ENCODE measurements around the gene KLHDC8B.

The KLHDC8B gene

GRCh38 chr3:49161197-49161596, 10.2 kb upstream of the KLHDC8B start:
- DNase-seq, result no peak

GRCh38 chr3:49161808-49162530, 9.4 kb upstream of the KLHDC8B start:
- no peak for DNase-seq

DNA sequence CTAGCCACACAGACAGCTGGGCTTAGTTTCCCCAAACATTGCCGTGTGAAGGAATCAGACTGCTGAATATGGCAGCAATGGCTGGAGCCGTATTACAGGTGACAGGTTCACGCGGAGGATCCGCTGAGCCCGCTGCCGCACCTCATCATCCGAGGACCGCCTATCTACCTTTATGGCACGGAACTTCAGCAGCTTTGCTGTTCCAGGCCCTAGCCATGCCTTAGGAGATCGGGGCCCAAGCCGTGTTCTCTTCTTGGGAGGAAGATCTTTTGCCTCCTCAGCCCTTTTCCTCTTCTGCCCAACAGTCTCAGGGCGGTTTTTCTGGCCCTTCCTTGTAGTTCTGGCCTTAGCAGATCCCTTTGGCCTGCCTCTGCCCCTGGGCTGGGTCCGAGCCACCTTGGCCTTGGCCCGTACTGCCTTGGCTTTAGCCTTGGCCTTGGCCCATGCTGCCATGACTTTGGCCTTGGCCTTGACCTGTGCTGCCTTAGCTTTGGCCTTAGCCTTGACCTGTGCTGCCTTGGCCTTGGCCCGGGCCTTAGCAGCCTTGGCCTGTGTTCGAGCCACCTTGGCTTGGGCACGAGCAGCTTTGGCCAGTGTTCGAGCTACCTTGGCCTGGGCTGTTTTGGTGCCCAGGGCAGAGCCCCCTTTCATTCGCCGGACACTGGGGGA, 8.5 kb upstream of the KLHDC8B start:
- no peak for DNase-seq

DNA sequence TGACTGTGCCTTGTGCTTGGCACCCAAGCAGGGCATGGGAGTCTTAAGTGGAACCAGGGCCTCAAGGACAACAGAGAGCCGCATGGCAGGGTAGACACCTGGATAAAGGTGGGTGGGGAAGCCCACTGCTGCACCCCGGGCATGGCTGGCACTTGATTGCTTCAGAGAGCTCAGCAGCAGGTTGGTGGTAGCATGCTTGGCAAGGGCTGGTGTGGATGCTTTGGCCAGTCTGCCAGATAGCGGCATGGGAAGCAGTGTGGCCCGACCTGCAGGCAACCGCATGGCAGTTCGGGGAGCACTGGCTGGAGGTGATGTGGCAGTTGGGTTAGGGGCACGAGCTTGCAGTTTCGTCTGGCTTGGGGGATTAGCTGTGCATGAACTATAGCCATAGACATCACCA, 7.8 kb upstream of the KLHDC8B start:
- DNase-seq, result no peak

DNA sequence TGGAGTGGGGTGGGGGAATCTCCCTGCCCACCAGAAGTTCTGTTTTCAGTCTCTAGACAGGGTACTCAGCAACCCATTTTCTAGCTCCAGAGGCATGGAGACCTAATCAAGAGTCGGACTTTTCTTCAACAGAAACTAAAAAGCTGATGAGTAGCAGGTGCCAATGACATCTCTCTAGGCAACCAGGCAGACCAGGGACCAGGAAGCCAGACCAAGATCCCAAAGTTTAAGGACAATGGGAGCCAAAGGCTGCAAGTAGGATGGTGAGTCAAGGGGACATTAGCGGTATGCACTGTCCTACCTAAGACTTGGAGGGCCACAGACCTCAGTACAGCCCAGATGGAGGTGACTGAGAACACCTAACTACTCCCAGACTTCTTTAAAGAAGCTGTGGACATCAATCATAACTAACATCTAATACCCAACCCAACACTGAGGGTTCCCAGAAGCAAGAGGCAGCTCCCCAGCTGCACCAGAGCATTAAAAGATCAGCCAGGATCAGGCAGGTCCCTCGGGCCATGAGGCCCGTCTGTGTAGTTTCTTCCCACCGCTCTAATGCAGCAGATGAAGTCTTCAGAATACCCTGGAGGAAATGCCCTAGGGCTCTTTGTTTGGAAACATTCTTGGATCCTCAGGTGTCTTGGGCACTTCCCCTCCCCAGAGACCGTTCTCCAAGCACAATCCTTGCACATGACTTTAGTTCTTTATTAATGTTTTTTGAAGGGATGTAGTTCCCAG, 6.2 kb upstream of the KLHDC8B start:
- peak; percentile 67 for DNase-seq

DNA sequence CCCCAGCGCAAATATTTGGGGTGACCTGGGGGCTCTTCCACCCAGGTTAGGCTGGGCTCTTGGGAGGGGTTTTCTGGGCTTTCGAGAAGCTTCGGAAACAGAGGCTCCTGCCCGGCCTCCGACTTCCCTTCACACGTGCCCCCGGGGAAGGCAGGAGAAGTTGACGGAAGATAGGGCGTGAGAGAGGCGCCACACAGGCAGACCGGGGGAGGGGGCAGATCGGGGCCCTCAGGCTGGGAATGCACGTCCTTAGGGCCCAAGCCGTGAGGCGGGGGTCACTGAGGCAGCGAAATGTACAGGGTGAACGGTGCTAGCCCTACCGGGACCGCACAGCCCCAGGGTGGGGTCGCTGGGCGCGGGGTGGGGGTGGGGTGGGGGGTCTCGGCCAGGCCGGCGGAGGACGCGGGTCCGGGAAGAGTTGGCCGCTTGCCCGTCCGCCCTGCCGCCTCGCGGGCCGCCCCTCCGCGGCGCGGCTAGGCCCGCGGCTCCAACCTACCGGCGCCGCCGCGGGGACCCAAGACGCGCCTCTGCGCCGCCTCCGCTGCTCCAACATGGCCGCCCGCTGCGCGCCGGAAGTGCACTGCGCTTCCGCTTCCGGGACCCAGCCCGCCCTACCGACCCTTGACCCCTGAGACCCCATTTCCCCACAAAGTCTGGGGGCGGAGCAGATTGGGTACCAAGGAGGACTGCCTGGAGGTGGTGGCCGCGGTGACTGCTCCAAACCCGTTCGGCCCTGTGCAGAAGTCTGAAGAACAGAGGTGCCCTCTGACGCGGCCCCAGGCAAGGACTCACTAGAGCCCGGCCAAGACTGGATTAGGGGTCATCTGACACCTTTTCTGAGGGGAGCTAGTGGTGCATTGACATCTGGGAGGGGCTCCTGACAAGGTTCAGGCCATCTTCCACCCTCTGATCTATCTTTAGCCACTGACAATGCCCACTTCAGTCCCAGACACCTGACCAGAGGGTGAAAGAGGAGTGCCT, 5.3 kb upstream of the KLHDC8B start, which contains the start of gene CCDC71:
CCDC71 (minus strand) TSS at position 561 of the 981 bp plus-strand sequence. CDS start 2,123 bp downstream, outside the sequence.
- DNase-seq, result peak; percentile 90

GRCh38 chr3:49166752-49167556, 4.4 kb upstream of the KLHDC8B start:
- DNase-seq, result no peak

DNA sequence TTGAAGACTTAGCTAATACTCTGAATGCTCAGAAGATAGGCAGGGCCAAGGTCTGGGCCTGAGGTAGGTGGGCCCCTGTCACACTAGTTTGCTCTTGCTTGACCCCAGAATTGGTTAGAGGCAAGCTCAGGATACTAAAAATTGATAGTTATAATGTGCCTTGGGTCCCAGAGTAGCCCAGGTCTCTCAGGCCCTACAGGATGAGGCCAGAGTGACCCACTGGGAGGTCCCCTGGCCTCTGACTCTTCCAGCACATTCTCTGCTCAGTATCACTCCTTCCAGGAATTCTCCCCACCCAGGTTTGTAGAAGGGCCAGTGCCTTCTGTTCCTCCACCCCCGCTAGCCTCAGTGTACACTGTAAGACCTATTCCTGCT, 667 bp upstream of the KLHDC8B start:
- no peak for DNase-seq

GRCh38 chr3:49171775-49172500, 540 bp downstream of the KLHDC8B start:
- no peak for DNase-seq

- no peak for DNase-seq
Observed at GRCh38 chr3:49172551-49173041, 1.2 kb downstream of the KLHDC8B start.

DNA sequence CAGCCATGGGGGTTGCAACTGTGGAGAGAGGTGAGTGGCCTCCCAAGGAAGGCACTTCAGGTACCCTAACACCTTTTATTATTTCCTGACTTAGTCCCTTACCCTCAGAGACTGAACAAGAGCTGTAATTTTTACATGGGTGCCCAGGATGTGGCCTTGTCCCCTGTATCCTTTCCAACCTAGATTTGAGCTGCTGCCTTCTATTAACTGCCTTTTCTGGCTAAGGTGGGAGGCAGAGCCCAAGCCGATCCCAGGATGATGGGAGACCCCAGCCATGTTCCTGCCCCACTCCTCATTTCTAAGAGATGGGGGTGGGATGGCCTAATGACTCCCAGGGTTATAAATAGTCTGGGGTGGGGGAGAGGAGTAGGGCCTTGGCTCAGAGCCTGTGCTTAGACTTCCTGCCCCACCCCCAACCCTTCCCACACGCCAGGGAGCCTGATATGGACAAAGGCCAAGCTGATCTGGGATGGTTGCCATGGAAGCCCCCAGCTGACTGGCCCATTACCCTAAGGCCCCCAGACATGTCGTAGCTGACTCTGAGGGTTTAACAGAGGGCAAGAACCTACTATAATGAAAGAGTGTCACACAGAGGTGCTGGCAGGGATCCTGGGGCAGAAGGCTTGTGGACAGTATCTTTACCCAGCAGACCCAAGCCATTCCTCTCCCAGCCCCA, 1.9 kb downstream of the KLHDC8B start:
- DNase-seq, result no peak

DNA sequence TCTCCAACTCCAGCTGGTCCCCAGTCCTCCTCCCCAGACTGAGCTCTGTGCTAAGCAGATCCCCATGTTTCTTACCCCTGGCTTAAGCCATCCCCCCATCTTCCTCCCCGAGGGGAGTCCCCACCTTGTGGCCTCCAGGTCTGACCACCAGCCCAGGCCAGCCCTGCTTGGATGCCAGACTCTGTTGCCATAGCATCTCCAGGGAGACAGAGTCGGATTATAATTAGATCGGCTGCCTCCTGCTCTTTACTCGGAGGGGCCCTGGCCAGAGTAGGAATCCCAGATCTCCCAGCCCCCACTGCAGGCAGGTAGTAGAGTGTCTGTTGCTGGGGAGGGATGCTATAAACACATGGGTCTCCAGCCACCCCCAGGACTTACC, 2.4 kb downstream of the KLHDC8B start:
- DNase-seq, result no peak

DNA sequence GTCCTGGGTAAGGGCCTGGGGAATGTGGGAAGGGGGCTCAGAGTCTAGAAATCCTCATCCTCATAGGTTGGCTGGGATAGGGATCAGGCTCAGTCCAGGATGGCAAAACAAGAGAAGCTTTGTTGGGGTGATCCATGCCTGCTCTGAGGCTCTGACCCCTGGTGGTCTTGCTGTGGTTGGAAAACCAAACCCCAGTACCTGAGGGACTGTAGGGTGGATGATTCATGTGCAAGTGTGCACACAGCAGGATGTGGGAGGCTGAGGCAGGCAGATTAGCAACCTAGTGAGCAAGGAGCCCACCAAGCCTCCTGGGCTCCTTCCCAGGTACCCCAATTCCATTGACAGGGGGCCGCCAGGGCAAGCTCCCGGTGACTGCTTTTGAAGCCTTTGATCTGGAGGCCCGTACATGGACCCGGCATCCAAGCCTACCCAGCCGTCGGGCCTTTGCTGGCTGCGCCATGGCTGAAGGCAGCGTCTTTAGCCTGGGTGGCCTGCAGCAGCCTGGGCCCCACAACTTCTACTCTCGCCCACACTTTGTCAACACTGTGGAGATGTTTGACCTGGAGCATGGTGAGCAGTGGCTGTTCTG, 3.1 kb downstream of the KLHDC8B start:
- DNase-seq, result no peak

DNA sequence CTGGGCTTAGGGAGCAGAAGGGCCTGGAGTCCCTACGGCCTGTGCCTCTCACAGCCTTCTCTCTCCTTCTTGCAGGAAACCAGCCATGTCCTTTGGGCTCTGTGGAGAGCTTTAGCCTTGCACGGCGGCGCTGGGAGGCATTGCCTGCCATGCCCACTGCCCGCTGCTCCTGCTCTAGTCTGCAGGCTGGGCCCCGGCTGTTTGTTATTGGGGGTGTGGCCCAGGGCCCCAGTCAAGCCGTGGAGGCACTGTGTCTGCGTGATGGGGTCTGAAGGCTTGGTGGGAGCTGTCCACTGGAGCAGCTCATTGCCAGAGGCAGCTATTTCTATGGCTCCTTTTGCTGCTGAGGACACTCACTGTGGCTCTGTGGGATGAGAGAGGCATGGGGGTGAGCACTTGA, 4.1 kb downstream of the KLHDC8B start:
- DNase-seq, result no peak

DNA sequence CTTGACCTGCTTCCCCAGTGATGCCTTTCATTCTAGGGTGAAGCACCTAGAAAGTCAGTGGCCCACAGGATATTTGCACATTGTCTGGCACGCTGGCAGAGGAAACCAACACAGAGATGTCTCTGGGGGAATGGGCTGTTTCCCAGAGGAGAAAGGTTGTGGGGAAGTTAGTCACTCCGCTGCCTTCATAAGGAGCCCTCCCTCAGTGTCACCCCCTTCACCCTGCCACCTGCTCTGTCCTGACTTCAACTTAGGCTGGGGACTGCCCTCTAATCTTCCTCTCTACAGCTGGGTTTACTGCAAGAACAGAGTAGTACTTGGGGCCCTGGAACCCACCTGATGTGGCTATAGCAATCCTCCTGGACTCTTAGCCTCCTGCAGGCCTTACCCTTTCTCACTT, 5.7 kb downstream of the KLHDC8B start:
- no peak for DNase-seq

GRCh38 chr3:49180116-49180515, 8.7 kb downstream of the KLHDC8B start:
- DNase-seq, result no peak

- no peak for DNase-seq
Observed at GRCh38 chr3:49181351-49181750, 10.0 kb downstream of the KLHDC8B start.

DNA sequence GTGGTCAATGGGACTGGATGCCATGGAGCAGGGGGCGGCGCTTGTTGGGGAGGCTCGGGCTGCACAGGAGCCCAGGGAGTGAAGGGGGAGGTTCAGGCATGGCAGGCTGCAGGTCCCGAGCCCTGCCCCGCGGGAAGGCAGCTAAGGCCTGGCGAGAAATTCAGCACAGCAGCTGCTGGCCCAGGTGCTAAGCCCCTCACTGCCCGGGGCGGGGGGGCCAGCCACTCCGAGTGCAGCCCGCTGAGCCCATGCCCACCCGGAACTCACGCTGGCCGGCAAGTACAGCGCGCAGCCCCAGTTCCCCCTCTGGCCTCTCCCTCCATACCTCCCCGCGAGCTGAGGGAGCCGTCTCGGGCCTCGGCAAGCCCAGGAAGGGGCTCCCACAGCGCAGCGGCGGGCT, 11.3 kb downstream of the KLHDC8B start:
- no peak for DNase-seq

- DNase-seq, result no peak
Observed at GRCh38 chr3:49183873-49184272, 12.5 kb downstream of the KLHDC8B start.

- no peak for DNase-seq
Observed at GRCh38 chr3:49191741-49192140, 20.3 kb downstream of the KLHDC8B start.

Measured in activated CD8-positive, alpha-beta memory T cell treated with anti-CD3 and anti-CD28 coated beads for 24 hours (primary cell).